A549 (cell line): ENCODE results near the gene KCTD11. TPM values are rescaled to one million over a fixed set of nuclear protein-coding genes. Genes with fewer than 3 reads are reported as not detected.

ENCODE experiments used
- ATAC-seq, 2 experiments: fragments of 200-7000 bp in 1 of 2; fragments of >200 bp in 1 of 2; cut with Nextera tagmentation in 1 of 2; cut with Tn5 transposase in 1 of 2; 3 replicates each; pipeline versions ENCODE4 v1.8.0 to v1.9.1; 2018 to 2020; ENCODE audit warnings: mild to moderate bottlenecking in 1 of 2, moderate library complexity in 1 of 2
- CTCF ChIA-PET: fragments of 300-600 bp; sonication (Branson Sonifier 250); formaldehyde crosslinking; extraction: SDS; loops from one replicate; lab custom pipeline; 2021; ENCODE audit warnings: antibody characterized with exemption, inconsistent platforms; lab: Yijun Ruan, JAX
- POLR2A ChIA-PET: fragments of 350-600 bp; formaldehyde crosslinking; extraction: SDS; loops from one replicate; lab custom pipeline; 2021; ENCODE audit warnings: antibody characterized with exemption, inconsistent platforms; lab: Yijun Ruan, JAX
- DNase-seq, 2 experiments: peaks; one replicate each; pipeline versions ENCODE4 v3.0.0 to v3.0.0-alpha.2; 2011 to 2016; ENCODE audit warnings: low read depth in 1 of 2, low spot score in 1 of 2
- FAIRE-seq: peaks from 2 replicates; lab custom pipeline; 2011; peaks lifted over from hg19 to GRCh38; lab: Jason Lieb, UNC
- H3K27ac ChIP-seq, 2 experiments: fragments of >200 bp; sonication (Bioruptor Twin); formaldehyde crosslinking; 3 replicates each; pipeline ENCODE4 v1.5.1; 2016 to 2017
- H3K4me1 ChIP-seq: fragments of >200 bp; sonication (Bioruptor Twin); formaldehyde crosslinking; 3 replicates; pipeline ENCODE4 v1.6.1; 2016
- H3K4me2 ChIP-seq: fragments of >200 bp; sonication (Bioruptor Twin); formaldehyde crosslinking; 3 replicates; pipeline ENCODE4 v1.6.1; 2016
- H3K4me3 ChIP-seq: fragments of >200 bp; sonication (Bioruptor Twin); formaldehyde crosslinking; 3 replicates; pipeline ENCODE4 v1.5.1; 2016
- H3K9me3 ChIP-seq: fragments of >200 bp; sonication (Bioruptor Twin); formaldehyde crosslinking; 3 replicates; pipeline ENCODE4 v1.6.1; 2016
- ATOH8 ChIP-seq: fragments of 250-450 bp; sonication (Bioruptor Pico); IDR thresholded peaks from 2 replicates; pipeline ENCODE4 v1.5.0; 2020; ENCODE audit warnings: low read depth, mild to moderate bottlenecking, moderate library complexity
- BHLHE40 ChIP-seq: IDR thresholded peaks from 2 replicates; pipeline ENCODE4 v1.6.1; 2012; ENCODE audit warnings: low read depth, low read length, inconsistent platforms
- CBX2 ChIP-seq: fragments of 200-600 bp; sonication (generic); IDR thresholded peaks from 2 replicates; pipeline ENCODE4 v1.6.1; 2016; ENCODE audit warnings: low read depth, mild to moderate bottlenecking, borderline replicate concordance
- EHMT2 ChIP-seq: fragments of 200-600 bp; sonication (generic); IDR thresholded peaks from 2 replicates; pipeline ENCODE4 v1.6.1; 2016; ENCODE audit warnings: antibody characterized with exemption, low read depth, mild to moderate bottlenecking, moderate library complexity
- ELK1 ChIP-seq: fragments of 150-350 bp; IDR thresholded peaks from 2 replicates; pipeline ENCODE4 v1.6.1; 2014; ENCODE audit warnings: low read depth, mild to moderate bottlenecking, low read length
- EP300 ChIP-seq, 2 experiments: fragments of >200 bp; sonication (Bioruptor Twin); formaldehyde crosslinking; IDR thresholded peaks; 2 replicates in 1 of 2; 3 replicates in 1 of 2; pipeline ENCODE4 v1.6.1; 2016 to 2017
- FOSL2 ChIP-seq, 2 experiments: fragments of 450-650 bp in 1 of 2; fragments of >200 bp in 1 of 2; sonication (Bioruptor Twin) in 1 of 2; formaldehyde crosslinking; IDR thresholded peaks; 2 replicates each; pipeline versions ENCODE4 v1.5.0 to v1.6.1; 2016 to 2020; ENCODE audit warnings: mild to moderate bottlenecking in 1 of 2, moderate library complexity in 1 of 2
- HMGXB4 ChIP-seq: fragments of 250-450 bp; sonication (Bioruptor Pico); IDR thresholded peaks from 2 replicates; pipeline ENCODE4 v1.5.0; 2021; ENCODE audit warnings: mild to moderate bottlenecking, moderate library complexity, borderline replicate concordance
- HOXB5 ChIP-seq: fragments of 250-450 bp; sonication (Bioruptor Pico); IDR thresholded peaks from 2 replicates; pipeline ENCODE4 v1.5.0; 2020; ENCODE audit warnings: mild to moderate bottlenecking, moderate library complexity
- JUN ChIP-seq, 2 experiments: fragments of >200 bp; sonication (Bioruptor Twin); formaldehyde crosslinking; IDR thresholded peaks; 2 replicates in 1 of 2; 3 replicates in 1 of 2; pipeline ENCODE4 v1.6.1; 2016 to 2017
- JUNB ChIP-seq: fragments of >200 bp; sonication (Bioruptor Twin); formaldehyde crosslinking; IDR thresholded peaks from 2 replicates; pipeline ENCODE4 v1.6.1; 2016
- KDM1A ChIP-seq: fragments of 200-600 bp; sonication (generic); IDR thresholded peaks from 2 replicates; pipeline ENCODE4 v1.6.1; 2016; ENCODE audit warnings: low read depth, mild to moderate bottlenecking
- KDM5A ChIP-seq: fragments of 200-600 bp; sonication (generic); IDR thresholded peaks from 2 replicates; pipeline ENCODE4 v1.6.1; 2016; ENCODE audit warnings: antibody characterized with exemption, mild to moderate bottlenecking
- MAZ ChIP-seq: fragments of 150-350 bp; IDR thresholded peaks from 2 replicates; pipeline ENCODE4 v1.6.1; 2014; ENCODE audit warnings: antibody characterized with exemption, low read depth, low read length, borderline replicate concordance
- NR3C1 ChIP-seq: fragments of >200 bp; sonication (Bioruptor Twin); formaldehyde crosslinking; IDR thresholded peaks from 3 replicates; pipeline ENCODE4 v1.6.1; 2017
- PBX3 ChIP-seq: IDR thresholded peaks from 2 replicates; pipeline ENCODE4 v1.6.1; 2012
- POLR2AphosphoS2 ChIP-seq: conservative IDR thresholded peaks from 2 replicates; pipeline ENCODE4 v1.6.1; 2012; ENCODE audit warnings: low read length, improper control_type of control experiment, inconsistent platforms
- RAD21 ChIP-seq, 2 experiments: fragments of >200 bp in 1 of 2; sonication (Bioruptor Twin) in 1 of 2; formaldehyde crosslinking in 1 of 2; IDR thresholded peaks in 1 of 2; conservative IDR thresholded peaks in 1 of 2; 2 replicates in 1 of 2; 3 replicates in 1 of 2; pipeline ENCODE4 v1.6.1; 2012 to 2018; ENCODE audit warnings: inconsistent platforms in 1 of 2
- RARB ChIP-seq: fragments of 250-450 bp; sonication (Bioruptor Pico); IDR thresholded peaks from 2 replicates; pipeline ENCODE4 v1.8.0; 2021; ENCODE audit warnings: mild to moderate bottlenecking, moderate library complexity
- REST ChIP-seq: fragments of 200-600 bp; sonication (generic); IDR thresholded peaks from 2 replicates; pipeline ENCODE4 v1.6.1; 2016; ENCODE audit warnings: antibody characterized with exemption, mild to moderate bottlenecking, moderate library complexity
- USF2 ChIP-seq: fragments of 450-650 bp; IDR thresholded peaks from 2 replicates; pipeline ENCODE4 v1.6.1; 2014; ENCODE audit warnings: antibody characterized with exemption
- ZFP36 ChIP-seq: fragments of 450-650 bp; IDR thresholded peaks from 2 replicates; pipeline ENCODE4 v1.6.1; 2014; ENCODE audit warnings: borderline replicate concordance; ENCODE audit not compliant: partially characterized antibody
- WGBS: methylation state at CpG from one replicate; pipeline ENCODE4 v1.1.6; 2017; ENCODE audit errors: missing lambda C conversion rate; 5-methylcytosine and 5-hydroxymethylcytosine counted together
- polyA plus RNA-seq, 4 experiments: library from polyadenylated mRNA; depleted of rRNA in 3 of 4; stranded (reverse); fragments of >200 nt; fragmentation: RNase III in 1 of 4; extraction: RNeasy Plus Mini Kit Qiagen cat#74134 plus additional on column Dnase treatment in 1 of 4; gene quantifications; 2 replicates in 3 of 4; 3 replicates in 1 of 4; pipeline ENCODE4 v1.2.3, GENCODE V29; 2011 to 2017

Gene KCTD11
- polyA plus RNA-seq, 2 of the 4 experiments (the other 2 are of a cell fraction) = 6.1 to 10.3 TPM

- H3K4me3 ChIP-seq = no peak overlapping the region
- ChIA-PET POLR2A (interaction anchor here (0.6 to 1.3 kb wide), 2 partner anchors 10 to 339 kb away, joined by 4 to 5 read pairs; partner anchors contain the start of gene PLSCR3), CTCF (interaction anchor here (1.0 to 17.1 kb wide), 7 partner anchors 9 to 177 kb away, joined by 3 to 139 read pairs (median 7); partner anchors contain the start of genes KCTD11 and TMEM95)
- no peaks in the 10 kb centered on the region for H3K4me1 ChIP-seq
- FAIRE-seq (no peak), DNase-seq (no peak), ATAC-seq (no peak)
- WGBS = 95% methylated on average over 63 of the region's 65 CpGs
- TF ChIP-seq MAZ (no peak), POLR2AphosphoS2 (no peak), PBX3 (no peak), JUN (IDR thresholded peaks at IDR 0.05) (no peak), ELK1 (no peak), ATOH8 (CRISPR knock-in tag) (no peak), KDM1A (no peak), NR3C1 (no peak), HMGXB4 (CRISPR knock-in tag) (no peak), ZFP36 (no peak), RARB (CRISPR knock-in tag) (no peak), JUNB (no peak), REST (no peak), CBX2 (no peak)
- H3K4me2 ChIP-seq = no peak overlapping the region
- H3K9me3 ChIP-seq = peaks cover 15% of the 10 kb centered on the region
- H3K27ac ChIP-seq = no peak overlapping the region
Measured at GRCh38 chr17:7383742-7384488, 32.0 kb downstream of the KCTD11 start.

GRCh38 chr17:7384489-7385081 is 32.6 kb downstream of the KCTD11 start:
- no peak for FAIRE-seq
- DNase-seq = no peak
- ChIA-PET CTCF (interaction anchor here (1.4 to 17.1 kb wide), 6 partner anchors 10 to 176 kb away, joined by 3 to 139 read pairs (median 7); partner anchors contain the start of genes KCTD11 and TMEM95), POLR2A (no interaction called here)
- TF ChIP-seq USF2 = no peak
- no peak for TF ChIP-seq FOSL2 (IDR thresholded peaks at IDR 0.05)
- TF ChIP-seq FOSL2 (CRISPR knock-in tag; IDR thresholded peaks at IDR 0.05) = no peak
- no peak for TF ChIP-seq BHLHE40
- no peak for TF ChIP-seq HOXB5 (CRISPR knock-in tag)
- no peak for TF ChIP-seq KDM5A
- no peak for TF ChIP-seq EP300 (IDR thresholded peaks at IDR 0.05)
- TF ChIP-seq EHMT2 = no peak
- TF ChIP-seq RAD21 (conservative IDR thresholded peaks at IDR 0.05 in 1 of 2, IDR thresholded peaks at IDR 0.05 in 1 of 2) = no peak
- Histone ChIP-seq H3K4me1 (no peaks in the 10 kb centered on the region), H3K27ac (no peak overlapping the region), H3K9me3 (peaks cover 9% of the 10 kb centered on the region), H3K4me3 (no peak overlapping the region), H3K4me2 (no peak overlapping the region)
- no peak for ATAC-seq
- 90% methylated on average over 21 of the region's 23 CpGs for WGBS
